NB4 (cell line): ENCODE data around the gene FXYD1.
"Not testable (repeated sequence)": the region's sequence is repeated elsewhere in the genome, so short reads cannot be mapped to it uniquely, and the experiment has no call there.

Source experiments
- DNase-seq: peaks from one replicate; pipeline ENCODE4 v3.0.0; 2010; ENCODE audit warnings: low read depth
- H3K4me3 ChIP-seq: one replicate; pipeline ENCODE4 v1.5.1; 2011; ENCODE audit warnings: mild to moderate bottlenecking, low read depth, low read length, moderate library complexity
- CTCF ChIP-seq: IDR thresholded peaks from one replicate; pipeline ENCODE4 v1.5.1; 2012; ENCODE audit warnings: low read depth, low read length
- MYC ChIP-seq: IDR thresholded peaks from 2 replicates; pipeline ENCODE4 v1.6.1; 2011; ENCODE audit warnings: low read depth, low read length
- POLR2A ChIP-seq: IDR thresholded peaks from 2 replicates; pipeline ENCODE4 v1.6.1; 2011; ENCODE audit warnings: mild to moderate bottlenecking; ENCODE audit not compliant: insufficient read length; ENCODE audit errors: extremely low read depth
- TF ChIP-seq, protein P1 (sequence below): IDR thresholded peaks from 2 replicates; pipeline ENCODE4 v1.6.1; 2011; ENCODE audit warnings: low read depth, low read length

FXYD1 gene

DNA sequence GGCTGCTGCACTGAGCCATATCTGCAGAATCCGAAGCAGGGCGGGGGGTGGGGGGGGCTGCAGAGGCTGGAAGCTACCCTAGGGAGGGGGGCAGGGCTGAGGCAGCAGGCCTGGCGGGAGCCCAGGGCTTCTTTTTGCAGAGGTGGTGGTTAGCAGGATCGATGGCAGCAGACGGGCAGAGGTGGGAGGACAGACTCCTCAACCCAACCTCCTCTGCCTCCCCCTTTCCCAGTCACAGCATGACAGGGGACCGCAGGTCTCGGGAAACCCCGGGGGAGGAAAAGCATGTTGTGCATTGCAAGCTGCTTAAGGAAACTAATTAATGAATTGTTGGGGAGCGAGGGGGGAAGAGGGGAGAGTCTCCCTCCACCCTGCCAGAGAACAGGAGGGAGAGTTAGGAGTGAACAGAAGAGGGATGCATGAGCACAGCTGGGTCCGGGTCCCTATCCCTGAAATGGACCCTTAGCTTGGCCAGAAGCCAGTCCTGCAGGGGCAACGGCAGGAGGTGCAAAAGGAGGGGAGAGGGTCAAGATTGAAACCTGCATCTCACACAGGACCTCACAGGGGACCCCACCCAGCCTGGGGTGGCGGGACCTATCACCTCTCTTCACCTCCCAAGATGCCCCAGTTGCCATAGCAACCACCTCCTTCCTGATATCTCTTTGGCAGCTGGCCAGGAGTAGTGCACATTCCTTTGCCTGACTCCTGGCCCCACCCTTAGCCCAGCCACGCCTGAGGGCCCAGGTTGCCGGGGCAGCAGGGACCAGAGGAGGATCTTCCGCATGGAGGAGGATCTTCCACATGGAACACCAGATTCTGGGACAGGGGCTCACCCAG lies 6.2 kb downstream of the FXYD1 start:
- H3K4me3 ChIP-seq: no peak overlapping the region
- TF ChIP-seq MYC: no peak
- no peak for TF ChIP-seq CTCF
- peak; percentile 29 for DNase-seq

DNA sequence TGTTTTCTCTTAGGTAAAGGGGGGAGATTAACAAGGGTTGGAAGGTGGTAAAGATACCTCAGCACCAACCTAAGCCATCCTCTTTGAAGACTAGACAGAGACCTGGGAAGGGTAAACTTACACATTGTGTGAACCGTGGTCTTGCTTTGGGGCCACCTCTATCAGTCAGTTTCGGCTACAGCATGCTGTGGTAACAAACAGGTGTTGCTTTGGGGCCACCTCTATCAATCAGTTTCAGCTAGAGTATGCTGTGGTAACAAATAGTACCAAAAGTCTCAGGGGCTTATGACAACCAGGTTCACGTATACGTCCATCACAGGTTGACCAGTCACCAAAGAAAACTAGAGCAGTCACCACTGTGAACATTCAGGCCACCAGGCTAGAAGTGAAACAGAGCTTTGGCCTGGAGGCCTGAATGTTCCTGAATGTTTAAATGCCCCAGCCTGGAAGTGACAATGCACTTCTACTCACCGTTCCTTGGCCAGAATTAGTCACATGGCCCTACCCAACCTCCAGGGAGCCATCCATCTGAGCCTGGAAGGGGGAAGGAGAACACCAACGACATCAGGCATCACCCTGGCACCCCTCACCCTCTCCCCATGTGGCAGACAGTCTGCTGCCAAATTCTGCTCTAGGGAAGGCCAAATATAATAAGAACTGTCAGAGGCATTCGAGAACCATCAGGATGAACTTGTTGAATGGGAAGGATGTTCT lies 8.3 kb downstream of the FXYD1 start:
- no peak overlapping the region for H3K4me3 ChIP-seq
- TF ChIP-seq CTCF (no peak), MYC (no peak)
- TF ChIP-seq, protein P1, sequence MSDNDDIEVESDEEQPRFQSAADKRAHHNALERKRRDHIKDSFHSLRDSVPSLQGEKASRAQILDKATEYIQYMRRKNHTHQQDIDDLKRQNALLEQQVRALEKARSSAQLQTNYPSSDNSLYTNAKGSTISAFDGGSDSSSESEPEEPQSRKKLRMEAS: no peak
- no peak for DNase-seq

DNA sequence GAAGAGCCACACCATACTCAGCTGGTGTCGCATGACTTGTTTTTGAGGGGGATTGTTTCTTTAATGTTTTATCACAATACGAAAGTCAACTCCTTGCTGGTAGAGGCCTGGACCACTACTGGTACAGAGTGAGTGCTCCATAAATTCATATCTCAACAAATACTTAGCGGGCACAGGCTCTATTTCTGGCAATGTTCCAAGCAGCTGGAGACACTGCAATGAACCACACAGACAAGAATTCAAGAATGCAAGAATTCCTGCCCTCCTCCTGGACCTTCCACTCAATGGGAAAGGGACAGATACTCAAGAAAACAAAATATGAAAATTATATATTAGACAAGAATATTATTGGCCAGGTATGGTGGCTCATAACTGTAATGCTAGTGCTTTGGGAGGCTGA lies 10.8 kb downstream of the FXYD1 start:
- H3K4me3 ChIP-seq: no peak overlapping the region
- DNase-seq: no peak
- no peak for TF ChIP-seq POLR2A

GRCh38 chr19:35150445-35150844 lies 11.8 kb downstream of the FXYD1 start:
- no peak overlapping the region for H3K4me3 ChIP-seq
- no peak for DNase-seq
- TF ChIP-seq MYC (no peak), POLR2A (no peak), CTCF (no peak)
- TF ChIP-seq, protein P1: no peak

DNA sequence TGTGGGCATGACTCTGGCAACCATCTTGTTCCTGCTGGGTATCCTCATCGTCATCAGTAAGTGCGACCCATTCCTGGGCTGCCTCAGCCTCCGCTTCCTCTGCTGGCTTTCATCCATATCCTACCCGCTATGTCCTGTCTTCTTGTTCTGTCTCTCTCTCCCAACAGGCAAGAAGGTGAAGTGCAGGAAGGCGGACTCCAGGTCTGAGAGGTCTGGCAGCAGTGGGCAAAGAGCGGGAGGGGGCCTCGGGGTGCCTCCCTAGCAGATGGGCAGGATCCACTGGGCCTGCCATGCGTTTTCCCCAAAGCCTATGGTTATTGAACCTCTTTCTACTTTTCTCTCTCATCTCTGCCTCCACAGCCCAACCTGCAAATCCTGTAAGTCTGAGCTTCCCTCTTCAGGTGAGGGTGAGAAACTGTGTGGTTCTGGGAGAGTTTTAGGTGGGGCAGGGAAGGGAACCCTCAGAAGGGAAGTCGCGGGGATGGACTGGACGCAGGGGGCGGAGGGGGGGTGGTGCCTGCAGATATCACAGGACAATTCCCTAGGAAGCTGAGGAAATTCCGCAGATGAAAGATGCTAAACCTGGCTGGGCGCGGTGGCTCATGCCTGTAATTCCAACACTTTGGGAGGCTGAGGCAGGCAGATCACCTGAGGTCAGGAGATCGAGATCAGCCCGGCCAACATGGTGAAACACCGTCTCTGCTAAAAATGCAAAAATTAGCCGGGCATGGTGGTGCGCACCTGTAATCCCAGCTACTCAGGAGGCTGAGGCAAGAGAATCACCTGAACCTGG lies 12.8 kb downstream of the FXYD1 start:
- DNase-seq: no peak
- H3K4me3 ChIP-seq: no peak overlapping the region
- no peak for TF ChIP-seq MYC
- TF ChIP-seq POLR2A: no peak
- no peak for TF ChIP-seq CTCF
- TF ChIP-seq, protein P1: no peak

GRCh38 chr19:35153129-35153522 lies 14.5 kb downstream of the FXYD1 start:
- not testable (repeated sequence) for H3K4me3 ChIP-seq, DNase-seq
